ENCODE measurements around the gene SLC28A2. TPM values are rescaled to one million over a fixed set of nuclear protein-coding genes. Genes with fewer than 3 reads are reported as not detected.
"Not testable (repeated sequence)": the region's sequence is repeated elsewhere in the genome, so short reads cannot be mapped to it uniquely, and the experiment has no call there.

Gene SLC28A2
- polyA plus RNA-seq, 1 donor (not counting 4 experiments of a cell fraction or from before 2014, with no cell fraction given): not detected

- Histone ChIP-seq H3K4me1 (ENCODE audit: control insufficient read depth, extremely low read depth, insufficient read depth, low read length) (peaks cover 2% of the 10 kb centered on the region), H3K36me3 (ENCODE audit: control insufficient read depth in 2 of 2, extremely low read depth in 1 of 2, insufficient read depth in 2 of 2, low read length in 2 of 2) (no peaks in the 10 kb centered on the region), H3K4me2 (ENCODE audit: control insufficient read depth, extremely low read depth, insufficient read depth, low read depth, low read length) (peak overlapping the region; percentile 52), H2AFZ (ENCODE audit: control insufficient read depth, low read length) (no peak overlapping the region), H3K9ac (ENCODE audit: control insufficient read depth, extremely low read depth, insufficient read depth, low read length) (no peak overlapping the region), H3K27me3 (ENCODE audit: control insufficient read depth, extremely low read depth, insufficient read depth, low read length) (peaks cover 3% of the 10 kb centered on the region), H3K27ac (ENCODE audit: control insufficient read depth, insufficient read depth, low read length) (no peak overlapping the region), H3K4me3 (ENCODE audit: control insufficient read depth in 2 of 3, extremely low read depth in 1 of 3, insufficient read depth in 2 of 3, low read depth in 1 of 3, low read length in 3 of 3) (peak overlapping the region in 1 of 3 experiments; percentile 31), H3K9me1 (ENCODE audit: control insufficient read depth, extremely low read depth, insufficient read depth, low read length) (no peaks in the 10 kb centered on the region), H3K79me2 (ENCODE audit: control insufficient read depth, insufficient read depth, low read length) (no peaks in the 10 kb centered on the region), H3K9me3 (ENCODE audit: control insufficient read depth, low read depth, low read length) (no peaks in the 10 kb centered on the region), H4K20me1 (ENCODE audit: control insufficient read depth, extremely low read depth, insufficient read depth, low read length) (no peaks in the 10 kb centered on the region)
- dilution Hi-C loops (cut with MboI; ENCODE audit: extremely low pct_ligation_motif_present, low sequenced_read_pairs): loop anchor here (25.0 kb wide), 1 partner anchor 95 kb away; no protein-coding TSS in a partner anchor
- DNase-seq (ENCODE audit: low read depth, low spot score) (no peak), FAIRE-seq (no peak)
- peak in 2 of 3 experiments; percentile 37 to 43 for TF ChIP-seq CTCF (optimal IDR thresholded peaks at IDR 0.05 in 1 of 3, IDR thresholded peaks at IDR 0.05 in 1 of 3, conservative IDR thresholded peaks at IDR 0.05 in 1 of 3; ENCODE audit: extremely low read depth in 1 of 3, insufficient read depth in 2 of 3, low read length in 3 of 3)
- TF ChIP-seq EZH2 (IDR thresholded peaks at IDR 0.05; ENCODE audit: low read length): no peak
Measured at GRCh38 chr15:45307230-45307924, 55.3 kb downstream of the SLC28A2 start.

DNA sequence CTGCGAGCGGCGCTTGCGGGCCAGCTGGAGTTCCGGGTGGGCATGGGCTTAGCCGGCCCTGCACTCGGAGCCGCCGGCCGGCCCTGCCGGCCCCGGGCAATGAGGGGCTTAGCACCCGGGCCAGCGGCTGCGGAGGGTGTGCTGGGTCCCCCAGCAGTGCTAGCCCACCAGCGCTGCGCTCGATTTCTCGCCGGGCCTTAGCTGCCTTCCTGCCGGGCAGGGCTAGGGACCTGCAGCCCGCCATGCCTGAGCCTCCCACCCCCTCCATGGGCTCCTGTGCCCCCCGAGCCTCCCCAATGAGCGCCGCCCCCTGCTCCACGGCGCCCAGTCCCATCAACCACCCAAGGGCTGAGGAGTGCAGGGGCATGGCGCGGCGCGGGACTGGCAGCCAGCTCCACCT lies 62.1 kb downstream of the SLC28A2 start:
- dilution Hi-C loops (cut with MboI; ENCODE audit: extremely low pct_ligation_motif_present, low sequenced_read_pairs): loop anchor here (25.0 kb wide), 1 partner anchor 102 kb away; no protein-coding TSS in a partner anchor
- not testable (repeated sequence) for DNase-seq (ENCODE audit: low read depth, low spot score); H3K9ac ChIP-seq (ENCODE audit: control insufficient read depth, extremely low read depth, insufficient read depth, low read length); H3K9me1 ChIP-seq (ENCODE audit: control insufficient read depth, extremely low read depth, insufficient read depth, low read length); H3K27me3 ChIP-seq (ENCODE audit: control insufficient read depth, extremely low read depth, insufficient read depth, low read length); FAIRE-seq; H4K20me1 ChIP-seq (ENCODE audit: control insufficient read depth, extremely low read depth, insufficient read depth, low read length); H3K4me3 ChIP-seq (ENCODE audit: control insufficient read depth in 2 of 3, extremely low read depth in 1 of 3, insufficient read depth in 2 of 3, low read depth in 1 of 3, low read length in 3 of 3); H3K36me3 ChIP-seq (ENCODE audit: control insufficient read depth in 2 of 2, extremely low read depth in 1 of 2, insufficient read depth in 2 of 2, low read length in 2 of 2); H3K27ac ChIP-seq (ENCODE audit: control insufficient read depth, insufficient read depth, low read length); H3K9me3 ChIP-seq (ENCODE audit: control insufficient read depth, low read depth, low read length); H3K79me2 ChIP-seq (ENCODE audit: control insufficient read depth, insufficient read depth, low read length); H2AFZ ChIP-seq (ENCODE audit: control insufficient read depth, low read length); H3K4me1 ChIP-seq (ENCODE audit: control insufficient read depth, extremely low read depth, insufficient read depth, low read length); H3K4me2 ChIP-seq (ENCODE audit: control insufficient read depth, extremely low read depth, insufficient read depth, low read depth, low read length)
